HUES48 (cell line): Measurements from ENCODE around the gene IL3.

ENCODE experiments used
- H3K27ac ChIP-seq: one replicate; pipeline ENCODE4 v1.7.0; 2013; ENCODE audit warnings: low read depth, low read length, inconsistent platforms
- H3K27me3 ChIP-seq: 2 replicates; pipeline ENCODE4 v1.6.1; 2013; ENCODE audit warnings: mild to moderate bottlenecking, low read length; ENCODE audit not compliant: control insufficient read depth, insufficient read depth
- H3K36me3 ChIP-seq: 2 replicates; pipeline ENCODE4 v1.6.1; 2013; ENCODE audit warnings: low read length; ENCODE audit not compliant: control insufficient read depth, insufficient read depth
- H3K4me1 ChIP-seq: 2 replicates; pipeline ENCODE4 v1.6.1; 2013; ENCODE audit warnings: mild to moderate bottlenecking, low read length; ENCODE audit not compliant: control insufficient read depth, insufficient read depth
- H3K4me3 ChIP-seq: 2 replicates; pipeline ENCODE4 v1.5.1; 2013; ENCODE audit warnings: mild to moderate bottlenecking, low read depth, low read length
- H3K9ac ChIP-seq: 2 replicates; pipeline ENCODE4 v1.6.1; 2013; ENCODE audit warnings: mild to moderate bottlenecking, low read depth, low read length, moderate library complexity
- H3K9me3 ChIP-seq: 2 replicates; pipeline ENCODE4 v1.6.1; 2013; ENCODE audit warnings: low read length; ENCODE audit not compliant: control insufficient read depth, insufficient read depth

Gene IL3

GRCh38 chr5:132060501-132061161 is at the start of gene IL3:
IL3 (plus strand) TSS chr5:132060655; CDS start chr5:132060707, 52 bp downstream.
- no peaks in the 10 kb centered on the region for H3K27me3 ChIP-seq
- no peak within 1 kb of the TSS for H3K27ac ChIP-seq
- H3K36me3 ChIP-seq = no peaks in the 10 kb centered on the region
- no peaks in the 10 kb centered on the region for H3K9me3 ChIP-seq
- no peak within 1 kb of the TSS for H3K4me3 ChIP-seq
- peaks cover 5% of the 10 kb centered on the region; the same call in 1 of the 2 replicates for H3K4me1 ChIP-seq
- H3K9ac ChIP-seq = no peak within 1 kb of the TSS

GRCh38 chr5:132010989-132011621 is 49.4 kb upstream of the IL3 start:
- Histone ChIP-seq H3K27me3 (peaks cover 35% of the 10 kb centered on the region), H3K9me3 (no peaks in the 10 kb centered on the region), H3K9ac (no peak overlapping the region), H3K27ac (no peak overlapping the region), H3K36me3 (no peaks in the 10 kb centered on the region), H3K4me3 (peak overlapping the region; percentile 71), H3K4me1 (peaks cover 8% of the 10 kb centered on the region)

- no peak within 1 kb of the TSS for H3K9ac ChIP-seq
- H3K4me1 ChIP-seq = peaks cover 8% of the 10 kb centered on the region
- no peak within 1 kb of the TSS for H3K27ac ChIP-seq
- H3K36me3 ChIP-seq = no peaks in the 10 kb centered on the region
- H3K27me3 ChIP-seq = peaks cover 35% of the 10 kb centered on the region
- H3K4me3 ChIP-seq = peak within 1 kb of the TSS; percentile 71
- H3K9me3 ChIP-seq = no peaks in the 10 kb centered on the region
Measured at GRCh38 chr5:132011622-132012343, 48.7 kb upstream of the IL3 start, which contains the start of gene ACSL6. ACSL6 (minus strand) TSS chr5:132011658; CDS start chr5:132011553, 105 bp downstream.

GRCh38 chr5:132012371-132013005 is 48.0 kb upstream of the IL3 start:
- H3K4me3 ChIP-seq = peak overlapping the region; percentile 71; the same call in 1 of the 2 replicates

GRCh38 chr5:132013006-132013689 is 47.3 kb upstream of the IL3 start:
- Histone ChIP-seq H3K36me3 (no peaks in the 10 kb centered on the region), H3K27me3 (peaks cover 35% of the 10 kb centered on the region), H3K27ac (no peak overlapping the region), H3K4me1 (peaks cover 8% of the 10 kb centered on the region), H3K4me3 (no peak overlapping the region), H3K9ac (no peak overlapping the region), H3K9me3 (no peaks in the 10 kb centered on the region)

More at GRCh38 chr5:132012371-132013005, 48.0 kb upstream of the IL3 start:
- Histone ChIP-seq H3K4me1 (peaks cover 8% of the 10 kb centered on the region), H3K36me3 (no peaks in the 10 kb centered on the region), H3K9me3 (no peaks in the 10 kb centered on the region), H3K27me3 (peaks cover 35% of the 10 kb centered on the region), H3K9ac (no peak overlapping the region), H3K27ac (no peak overlapping the region)

- no peaks in the 10 kb centered on the region for H3K9me3 ChIP-seq
- H3K27me3 ChIP-seq = peaks cover 35% of the 10 kb centered on the region
- H3K4me3 ChIP-seq = no peak overlapping the region
- no peak overlapping the region for H3K27ac ChIP-seq
- no peaks in the 10 kb centered on the region for H3K36me3 ChIP-seq
- H3K9ac ChIP-seq = no peak overlapping the region
- H3K4me1 ChIP-seq = peaks cover 8% of the 10 kb centered on the region
Measured at GRCh38 chr5:132013711-132014110, 46.7 kb upstream of the IL3 start.

GRCh38 chr5:132016721-132017250 is 43.7 kb upstream of the IL3 start:
- no peaks in the 10 kb centered on the region for H3K36me3 ChIP-seq
- no peak overlapping the region for H3K9ac ChIP-seq
- peaks cover 9% of the 10 kb centered on the region for H3K27me3 ChIP-seq
- no peak overlapping the region for H3K4me3 ChIP-seq
- H3K27ac ChIP-seq = no peak overlapping the region
- H3K9me3 ChIP-seq = no peaks in the 10 kb centered on the region
- no peaks in the 10 kb centered on the region for H3K4me1 ChIP-seq

GRCh38 chr5:132017316-132017715 is 43.1 kb upstream of the IL3 start:
- Histone ChIP-seq H3K9ac (no peak overlapping the region), H3K27ac (no peak overlapping the region), H3K27me3 (peaks cover 4% of the 10 kb centered on the region), H3K4me3 (no peak overlapping the region), H3K36me3 (no peaks in the 10 kb centered on the region), H3K4me1 (no peaks in the 10 kb centered on the region), H3K9me3 (no peaks in the 10 kb centered on the region)

- no peak overlapping the region for H3K27ac ChIP-seq
- no peaks in the 10 kb centered on the region for H3K4me1 ChIP-seq
- H3K9ac ChIP-seq = no peak overlapping the region
- no peaks in the 10 kb centered on the region for H3K9me3 ChIP-seq
- H3K27me3 ChIP-seq = no peaks in the 10 kb centered on the region; the same call in 1 of the 2 replicates
- H3K36me3 ChIP-seq = no peaks in the 10 kb centered on the region
- H3K4me3 ChIP-seq = no peak overlapping the region
Measured at GRCh38 chr5:132017738-132018625, 42.5 kb upstream of the IL3 start.
